GM19193 (cell line): ENCODE measurements around the gene SERPINA4.

Experiments used
- POLR2A ChIP-seq: IDR thresholded peaks from 4 replicates; pipeline ENCODE4 v1.6.1; 2011; ENCODE audit not compliant: insufficient read depth, insufficient read length; ENCODE audit errors: extremely low read depth

The SERPINA4 gene

DNA sequence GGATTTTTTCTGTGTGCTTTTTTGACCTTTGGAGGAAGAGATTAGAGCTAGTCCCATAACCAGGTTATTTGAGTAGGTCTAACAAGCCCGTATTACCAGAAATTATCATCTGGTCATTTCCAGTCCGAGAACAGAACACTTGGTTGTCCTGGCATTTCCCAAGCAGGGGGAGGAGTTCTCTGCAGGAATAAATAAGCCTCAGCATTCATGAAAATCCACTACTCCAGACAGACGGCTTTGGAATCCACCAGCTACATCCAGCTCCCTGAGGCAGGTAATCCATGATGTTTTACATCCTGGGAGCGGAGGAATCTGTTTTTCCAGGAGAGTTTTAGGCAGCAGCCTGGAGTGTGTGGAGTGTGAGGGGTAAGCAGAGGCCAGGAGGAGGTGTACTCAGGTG is 50.9 kb downstream of the SERPINA4 start, which contains the start of gene SERPINA3:
Gene SERPINA3, plus strand, starts transcription at position 218 of the 400 bp plus-strand sequence. CDS start 2,051 bp downstream, outside the sequence.
- no peak for TF ChIP-seq POLR2A

- no peak for TF ChIP-seq POLR2A
Measured at GRCh38 chr14:94612580-94613554, 51.6 kb downstream of the SERPINA4 start.

- TF ChIP-seq POLR2A = no peak
Measured at GRCh38 chr14:94613720-94614644, 52.7 kb downstream of the SERPINA4 start.

- no peak for TF ChIP-seq POLR2A
Measured at GRCh38 chr14:94614802-94615201, 53.6 kb downstream of the SERPINA4 start.

DNA sequence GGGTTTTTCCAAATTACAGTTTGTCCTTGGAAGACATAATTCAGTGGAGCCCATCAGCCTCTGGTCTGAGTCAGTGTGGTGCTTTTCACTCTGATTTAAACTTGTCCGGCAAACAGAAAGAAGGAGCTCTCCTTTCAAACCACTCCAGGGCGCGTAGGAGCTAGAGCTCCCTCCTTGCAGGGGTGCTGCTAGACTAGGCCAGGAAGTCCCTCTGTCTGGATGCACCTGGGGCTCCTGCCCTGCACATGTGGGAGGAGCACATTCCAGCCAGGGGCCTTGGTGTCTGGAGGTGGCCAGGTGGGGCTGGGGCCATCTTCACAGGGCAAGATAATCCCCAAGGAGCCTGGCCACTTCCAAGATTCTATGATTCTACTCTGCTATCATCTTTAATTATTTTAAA is 54.0 kb downstream of the SERPINA4 start:
- no peak for TF ChIP-seq POLR2A

DNA sequence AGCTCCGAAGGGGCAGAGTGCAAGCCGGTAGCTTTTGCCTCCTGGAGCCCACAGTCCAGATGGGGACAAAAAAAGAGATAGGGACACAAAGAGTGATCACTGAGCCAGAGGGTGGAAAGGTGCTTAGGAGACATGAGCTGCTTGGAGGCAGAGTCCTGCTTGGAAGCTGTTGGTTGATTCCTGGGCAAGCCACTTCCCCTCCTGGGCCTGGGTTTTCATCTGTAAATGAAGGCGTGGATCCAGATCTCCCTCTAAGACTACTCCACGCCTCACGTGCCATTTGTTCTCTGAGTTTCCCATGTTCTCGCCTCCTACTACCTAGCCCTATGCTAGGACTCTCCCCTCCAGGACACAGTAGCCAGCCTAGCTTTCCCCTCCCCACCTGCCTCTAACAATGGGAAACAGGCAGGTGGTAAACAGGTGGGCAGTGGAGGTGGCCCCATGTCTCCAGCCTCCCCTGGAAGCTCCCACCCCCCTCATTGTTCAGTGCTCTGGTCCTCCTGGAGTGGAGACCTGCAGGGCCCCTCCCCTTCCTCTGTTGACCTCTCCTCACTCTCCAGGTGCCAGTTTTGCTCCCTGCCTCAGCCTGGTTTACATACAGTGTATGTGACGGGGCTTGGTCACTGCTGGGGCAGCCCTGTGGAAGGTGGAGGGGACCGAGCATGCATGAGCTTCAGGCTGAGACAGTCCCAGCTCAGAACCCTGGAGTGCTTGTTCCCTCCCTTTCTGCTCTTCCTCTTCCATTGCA is 54.8 kb downstream of the SERPINA4 start:
- no peak for TF ChIP-seq POLR2A

- no peak for TF ChIP-seq POLR2A
Measured at GRCh38 chr14:94617366-94617941, 56.2 kb downstream of the SERPINA4 start.

DNA sequence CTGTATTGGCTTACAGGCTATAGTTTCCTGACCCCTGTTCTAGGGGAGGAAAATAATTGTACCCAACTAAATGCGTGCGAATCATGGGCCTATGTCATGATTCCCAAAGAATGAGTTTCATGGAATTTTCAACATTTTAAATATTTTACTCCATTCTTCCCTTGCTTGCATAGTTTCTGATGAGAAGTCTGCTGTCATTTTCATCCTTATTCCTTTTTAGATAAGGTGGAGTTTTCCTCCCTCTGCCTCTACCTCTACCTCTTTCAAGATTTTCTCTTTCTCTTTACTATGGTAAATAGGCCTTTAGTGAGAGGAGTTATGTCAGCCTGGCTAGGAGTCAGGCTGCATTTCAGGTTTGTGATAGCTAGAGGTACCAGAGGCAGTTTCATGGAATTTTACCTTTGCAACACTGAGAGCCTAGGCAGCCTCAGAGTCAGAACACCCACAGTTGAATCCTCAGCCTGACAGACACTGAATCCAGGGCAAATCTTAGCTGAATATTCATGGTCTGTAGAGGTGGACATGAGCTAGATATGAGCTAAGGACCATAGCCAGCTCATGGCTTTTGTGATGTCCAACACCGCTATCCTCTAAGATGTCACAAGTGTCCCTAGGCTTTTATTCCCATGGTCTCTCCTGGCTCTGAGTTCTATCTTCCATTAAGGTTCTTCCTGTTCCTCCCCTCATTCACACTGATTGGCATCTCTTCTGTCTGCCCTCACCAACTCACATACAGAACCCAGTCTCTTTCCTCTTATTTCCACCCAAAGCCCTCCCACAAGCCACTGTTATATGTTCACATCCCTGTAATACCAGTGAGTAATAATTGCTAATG is 57.0 kb downstream of the SERPINA4 start:
- no peak for TF ChIP-seq POLR2A

DNA sequence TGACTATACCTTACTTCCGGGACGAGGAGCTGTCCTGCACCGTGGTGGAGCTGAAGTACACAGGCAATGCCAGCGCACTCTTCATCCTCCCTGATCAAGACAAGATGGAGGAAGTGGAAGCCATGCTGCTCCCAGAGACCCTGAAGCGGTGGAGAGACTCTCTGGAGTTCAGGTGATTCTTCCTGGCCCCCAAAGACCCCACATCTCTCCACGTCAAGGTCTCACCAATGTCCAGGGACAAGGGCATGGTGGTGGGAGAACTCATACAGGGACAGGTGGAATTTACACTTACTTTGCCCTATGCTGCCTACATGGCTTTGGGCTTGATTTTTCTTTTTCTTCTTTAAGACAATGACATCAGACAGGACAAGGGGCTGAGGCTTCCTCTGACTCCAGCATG is 58.1 kb downstream of the SERPINA4 start:
- no peak for TF ChIP-seq POLR2A
